Fibroblast of lung (primary cell): ENCODE results near the gene SLC29A4. TPM values are rescaled to one million over a fixed set of nuclear protein-coding genes. Genes with fewer than 3 reads are reported as not detected.

Experiments
- DNase-seq, 2 donors: peaks; one replicate each; pipeline versions ENCODE4 v3.0.0 to v3.0.0-alpha.2; 2010; ENCODE audit warnings: low read depth in 2 of 2
- H2AFZ ChIP-seq: 2 replicates; pipeline ENCODE4 v1.5.1; 2012; ENCODE audit warnings: low read length, control low read depth, inconsistent platforms
- H3K27ac ChIP-seq: 2 replicates; pipeline ENCODE4 v1.5.1; 2011; ENCODE audit warnings: low read length, control low read depth; ENCODE audit not compliant: insufficient read depth
- H3K27me3 ChIP-seq: 2 replicates; pipeline ENCODE4 v1.5.1; 2011; ENCODE audit warnings: mild to moderate bottlenecking, low read length; ENCODE audit not compliant: control insufficient read depth, insufficient read depth
- H3K36me3 ChIP-seq: 2 replicates; pipeline ENCODE4 v1.5.1; 2011; ENCODE audit warnings: low read length; ENCODE audit not compliant: control insufficient read depth, insufficient read depth
- H3K4me1 ChIP-seq: 2 replicates; pipeline ENCODE4 v1.5.1; 2011; ENCODE audit warnings: low read length; ENCODE audit not compliant: control insufficient read depth, insufficient read depth; ENCODE audit errors: extremely low read depth
- H3K4me2 ChIP-seq: 2 replicates; pipeline ENCODE4 v1.5.1; 2011; ENCODE audit warnings: low read length, control low read depth; ENCODE audit not compliant: insufficient read depth; ENCODE audit errors: extremely low read depth
- H3K4me3 ChIP-seq, 4 experiments: fragments of 200-600 bp in 1 of 4; sonication (generic) in 1 of 4; replicated peaks in 1 of 4; 2 replicates each; pipeline ENCODE4 v1.5.1; 2011 to 2016; ENCODE audit warnings: low read length in 4 of 4, low read depth in 3 of 4, mild to moderate bottlenecking in 3 of 4, control low read depth in 2 of 4, inconsistent platforms in 1 of 4, mixed read lengths in 1 of 4; ENCODE audit not compliant: insufficient read depth in 1 of 4; ENCODE audit errors: control extremely low read depth in 1 of 4
- H3K79me2 ChIP-seq: 2 replicates; pipeline ENCODE4 v1.5.1; 2012; ENCODE audit warnings: mild to moderate bottlenecking, low read length, inconsistent platforms; ENCODE audit not compliant: control insufficient read depth, insufficient read depth
- H3K9ac ChIP-seq: 2 replicates; pipeline ENCODE4 v1.5.1; 2011; ENCODE audit warnings: mild to moderate bottlenecking, low read length, control low read depth; ENCODE audit not compliant: insufficient read depth
- H3K9me3 ChIP-seq: 2 replicates; pipeline ENCODE4 v1.5.1; 2012; ENCODE audit warnings: low read depth, low read length; ENCODE audit not compliant: control insufficient read depth, insufficient read depth
- H4K20me1 ChIP-seq: 2 replicates; pipeline ENCODE4 v1.5.1; 2011; ENCODE audit warnings: low read length; ENCODE audit not compliant: control insufficient read depth, insufficient read depth; ENCODE audit errors: extremely low read depth
- CTCF ChIP-seq, 2 donors: IDR thresholded peaks in 1 of 2; conservative IDR thresholded peaks in 1 of 2; 1 replicate in 1 of 2; 2 replicates in 1 of 2; pipeline ENCODE4 v1.5.1; 2011 to 2012; ENCODE audit warnings: low read length in 2 of 2, control low read depth in 1 of 2, inconsistent platforms in 1 of 2, low read depth in 1 of 2, mild to moderate bottlenecking in 1 of 2
- EZH2 ChIP-seq: IDR thresholded peaks from 2 replicates; pipeline ENCODE4 v1.5.1; 2012; ENCODE audit warnings: low read length, control low read depth, mild to moderate bottlenecking; ENCODE audit errors: missing control alignments
- polyA minus RNA-seq: library from RNA; depleted of rRNA, polyadenylated mRNA; stranded (reverse); fragments of >200 nt; gene quantifications from 2 replicates; pipeline ENCODE4 v1.2.3, GENCODE V29; 2011; ENCODE audit warnings: low replicate concordance
- polyA plus RNA-seq, 2 donors: library from polyadenylated mRNA; depleted of rRNA in 1 of 2; stranded (reverse) in 1 of 2; unstranded in 1 of 2; fragments of >200 nt; gene quantifications; 2 replicates each; pipeline ENCODE4 v1.2.1, GENCODE V29; 2011 to 2012; ENCODE audit warnings: missing spikeins in 1 of 2
- total RNA-seq: library from RNA; depleted of rRNA; stranded (reverse); fragments of >200 nt; gene quantifications from 2 replicates; pipeline ENCODE4 v1.2.1, GENCODE V29; 2014

The SLC29A4 gene, protein sequence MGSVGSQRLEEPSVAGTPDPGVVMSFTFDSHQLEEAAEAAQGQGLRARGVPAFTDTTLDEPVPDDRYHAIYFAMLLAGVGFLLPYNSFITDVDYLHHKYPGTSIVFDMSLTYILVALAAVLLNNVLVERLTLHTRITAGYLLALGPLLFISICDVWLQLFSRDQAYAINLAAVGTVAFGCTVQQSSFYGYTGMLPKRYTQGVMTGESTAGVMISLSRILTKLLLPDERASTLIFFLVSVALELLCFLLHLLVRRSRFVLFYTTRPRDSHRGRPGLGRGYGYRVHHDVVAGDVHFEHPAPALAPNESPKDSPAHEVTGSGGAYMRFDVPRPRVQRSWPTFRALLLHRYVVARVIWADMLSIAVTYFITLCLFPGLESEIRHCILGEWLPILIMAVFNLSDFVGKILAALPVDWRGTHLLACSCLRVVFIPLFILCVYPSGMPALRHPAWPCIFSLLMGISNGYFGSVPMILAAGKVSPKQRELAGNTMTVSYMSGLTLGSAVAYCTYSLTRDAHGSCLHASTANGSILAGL
- total RNA-seq, result 5.1 and 6.4 TPM in 2 replicates
- 1.0 and 1.8 TPM in 2 replicates for polyA plus RNA-seq
- 2.9 and 6.2 TPM in 2 replicates for polyA plus RNA-seq (2012)
- polyA minus RNA-seq, result 8.1 and 25.6 TPM in 2 replicates

GRCh38 chr7:5282543-5283316 lies at the start of gene SLC29A4:
Gene SLC29A4, plus strand, starts transcription at chr7:5282943. Its CDS starts 4,874 bp downstream, at chr7:5287817.
- H3K4me2 ChIP-seq, result peak within 1 kb of the TSS; percentile 35
- no peaks in the 10 kb centered on the region for H3K27me3 ChIP-seq
- peak in 1 of 2 donors; percentile 46 for DNase-seq
- H3K4me1 ChIP-seq, result no peaks in the 10 kb centered on the region
- no peak for TF ChIP-seq CTCF (conservative IDR thresholded peaks at IDR 0.05 in 1 of 2, IDR thresholded peaks at IDR 0.05 in 1 of 2; ENCODE audit: low read depth in 1 of 2, low read length in 2 of 2)
- no peak for TF ChIP-seq EZH2
- H3K4me3 ChIP-seq, result peak within 1 kb of the TSS in 3 of 4 experiments; percentile 4 to 48 (median 7)
- H3K9me3 ChIP-seq, result no peaks in the 10 kb centered on the region
- no peaks in the 10 kb centered on the region for H3K36me3 ChIP-seq
- H3K79me2 ChIP-seq, result no peaks in the 10 kb centered on the region
- H3K27ac ChIP-seq, result no peak within 1 kb of the TSS
- H3K9ac ChIP-seq, result no peak within 1 kb of the TSS
- H2AFZ ChIP-seq, result no peak within 1 kb of the TSS
- no peaks in the 10 kb centered on the region for H4K20me1 ChIP-seq

- DNase-seq, result peak; percentile 15 to 32
- H3K27me3 ChIP-seq, result no peaks in the 10 kb centered on the region
- no peaks in the 10 kb centered on the region for H4K20me1 ChIP-seq
- H3K9ac ChIP-seq, result no peak overlapping the region
- TF ChIP-seq CTCF (conservative IDR thresholded peaks at IDR 0.05 in 1 of 2, IDR thresholded peaks at IDR 0.05 in 1 of 2; ENCODE audit: low read depth in 1 of 2, low read length in 2 of 2) (no peak), EZH2 (no peak)
- no peak overlapping the region for H3K4me2 ChIP-seq
- H3K36me3 ChIP-seq, result peaks cover 8% of the 10 kb centered on the region
- no peak overlapping the region for H2AFZ ChIP-seq
- H3K9me3 ChIP-seq, result no peaks in the 10 kb centered on the region
- no peak overlapping the region for H3K4me3 ChIP-seq
- H3K4me1 ChIP-seq, result peaks cover 3% of the 10 kb centered on the region
- no peak overlapping the region for H3K27ac ChIP-seq
- no peaks in the 10 kb centered on the region for H3K79me2 ChIP-seq
Measured at GRCh38 chr7:5234852-5235831, 47.6 kb upstream of the SLC29A4 start.
